ENCODE measurements around the gene ANXA5.

Gene ANXA5

GRCh38 chr4:121677524-121677923 is 19.3 kb downstream of the ANXA5 start:
- no peak overlapping the region for H3K4me3 ChIP-seq (replicated peaks; ENCODE audit: insufficient read depth, low read length)
- DNase-seq (ENCODE audit: low read depth in 1 of 2, low spot score in 1 of 2), result no peak
- H3K27ac ChIP-seq (replicated peaks), result no peak overlapping the region
- no peak for TF ChIP-seq CTCF (IDR thresholded peaks at IDR 0.05; ENCODE audit: insufficient read depth, low read length)
- no peak for TF ChIP-seq SPI1 (IDR thresholded peaks at IDR 0.05; ENCODE audit: borderline replicate concordance, low read depth)
- TF ChIP-seq REST (IDR thresholded peaks at IDR 0.05; ENCODE audit: insufficient replicate concordance, low read depth), result no peak
- no peak for TF ChIP-seq GABPA (IDR thresholded peaks at IDR 0.05; ENCODE audit: low read depth)
- no peak for TF ChIP-seq POLR2AphosphoS5 (IDR thresholded peaks at IDR 0.05; ENCODE audit: low read depth)
- H3K27me3 ChIP-seq (ENCODE audit: insufficient read depth, poor library complexity, severe bottlenecking), result no peaks in the 10 kb centered on the region

GRCh38 chr4:121676345-121677075 is 20.3 kb downstream of the ANXA5 start:
- no peaks in the 10 kb centered on the region for H3K27me3 ChIP-seq (ENCODE audit: insufficient read depth, poor library complexity, severe bottlenecking)
- no peak for DNase-seq (ENCODE audit: low read depth in 1 of 2, low spot score in 1 of 2)
- TF ChIP-seq REST (IDR thresholded peaks at IDR 0.05; ENCODE audit: insufficient replicate concordance, low read depth) (no peak), POLR2AphosphoS5 (IDR thresholded peaks at IDR 0.05; ENCODE audit: low read depth) (no peak), SPI1 (IDR thresholded peaks at IDR 0.05; ENCODE audit: borderline replicate concordance, low read depth) (no peak), CTCF (IDR thresholded peaks at IDR 0.05; ENCODE audit: insufficient read depth, low read length) (no peak), GABPA (IDR thresholded peaks at IDR 0.05; ENCODE audit: low read depth) (no peak)
- H3K27ac ChIP-seq (replicated peaks), result no peak overlapping the region
- H3K4me3 ChIP-seq (replicated peaks; ENCODE audit: insufficient read depth, low read length), result no peak overlapping the region

- no peak for DNase-seq (ENCODE audit: low read depth in 1 of 2, low spot score in 1 of 2)
- Histone ChIP-seq H3K4me3 (replicated peaks; ENCODE audit: insufficient read depth, low read length) (no peak overlapping the region), H3K27me3 (ENCODE audit: insufficient read depth, poor library complexity, severe bottlenecking) (no peaks in the 10 kb centered on the region), H3K27ac (replicated peaks) (no peak overlapping the region)
- TF ChIP-seq CTCF (IDR thresholded peaks at IDR 0.05; ENCODE audit: insufficient read depth, low read length) (no peak), GABPA (IDR thresholded peaks at IDR 0.05; ENCODE audit: low read depth) (no peak), POLR2AphosphoS5 (IDR thresholded peaks at IDR 0.05; ENCODE audit: low read depth) (no peak), SPI1 (IDR thresholded peaks at IDR 0.05; ENCODE audit: borderline replicate concordance, low read depth) (no peak)
Measured at GRCh38 chr4:121675715-121676114, 21.1 kb downstream of the ANXA5 start.
